Measurements from ENCODE around the gene CCT8L2.
"Not testable (repeated sequence)": the region's sequence is repeated elsewhere in the genome, so short reads cannot be mapped to it uniquely, and the experiment has no call there.

GRCh38 chr22:16617516-16617915, 24.9 kb upstream of the CCT8L2 start:
- TF ChIP-seq, protein P1, sequence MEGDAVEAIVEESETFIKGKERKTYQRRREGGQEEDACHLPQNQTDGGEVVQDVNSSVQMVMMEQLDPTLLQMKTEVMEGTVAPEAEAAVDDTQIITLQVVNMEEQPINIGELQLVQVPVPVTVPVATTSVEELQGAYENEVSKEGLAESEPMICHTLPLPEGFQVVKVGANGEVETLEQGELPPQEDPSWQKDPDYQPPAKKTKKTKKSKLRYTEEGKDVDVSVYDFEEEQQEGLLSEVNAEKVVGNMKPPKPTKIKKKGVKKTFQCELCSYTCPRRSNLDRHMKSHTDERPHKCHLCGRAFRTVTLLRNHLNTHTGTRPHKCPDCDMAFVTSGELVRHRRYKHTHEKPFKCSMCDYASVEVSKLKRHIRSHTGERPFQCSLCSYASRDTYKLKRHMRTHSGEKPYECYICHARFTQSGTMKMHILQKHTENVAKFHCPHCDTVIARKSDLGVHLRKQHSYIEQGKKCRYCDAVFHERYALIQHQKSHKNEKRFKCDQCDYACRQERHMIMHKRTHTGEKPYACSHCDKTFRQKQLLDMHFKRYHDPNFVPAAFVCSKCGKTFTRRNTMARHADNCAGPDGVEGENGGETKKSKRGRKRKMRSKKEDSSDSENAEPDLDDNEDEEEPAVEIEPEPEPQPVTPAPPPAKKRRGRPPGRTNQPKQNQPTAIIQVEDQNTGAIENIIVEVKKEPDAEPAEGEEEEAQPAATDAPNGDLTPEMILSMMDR (IDR thresholded peaks at IDR 0.05; ENCODE audit: low read length), result not testable (repeated sequence)
- not testable (repeated sequence) for TF ChIP-seq EZH2phosphoT487 (IDR thresholded peaks at IDR 0.05; ENCODE audit: low read length); EZH2 (optimal IDR thresholded peaks at IDR 0.05; ENCODE audit: low read depth, low read length)
